Measurements from ENCODE around the gene COX4I2.
"Not testable (repeated sequence)": the region's sequence is repeated elsewhere in the genome, so short reads cannot be mapped to it uniquely, and the experiment has no call there.

COX4I2 gene

DNA sequence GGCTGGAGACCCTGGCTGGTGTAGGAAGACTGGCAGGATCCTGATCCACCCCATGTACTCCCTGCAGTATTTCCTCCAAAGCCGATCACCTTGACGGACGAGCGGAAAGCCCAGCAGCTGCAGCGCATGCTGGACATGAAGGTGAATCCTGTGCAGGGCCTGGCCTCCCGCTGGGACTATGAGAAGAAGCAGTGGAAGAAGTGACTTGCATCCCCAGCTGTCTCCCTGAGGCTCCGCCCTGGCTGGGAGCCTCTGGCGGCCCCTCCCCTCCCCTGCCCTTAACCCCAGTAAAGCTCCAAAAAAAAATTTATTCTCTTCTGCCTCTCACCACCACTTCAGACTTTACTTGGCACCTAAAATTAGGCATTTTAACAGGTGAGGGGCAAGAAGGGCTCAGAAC, 7.0 kb downstream of the COX4I2 start:
- FAIRE-seq (no peak), DNase-seq (ENCODE audit: insufficient read length, low spot score) (no peak)
- TF ChIP-seq TAF1 (IDR thresholded peaks at IDR 0.05; ENCODE audit: low read depth, low read length) (no peak), POLR2AphosphoS5 (IDR thresholded peaks at IDR 0.05; ENCODE audit: low read depth, low read length) (no peak)

DNA sequence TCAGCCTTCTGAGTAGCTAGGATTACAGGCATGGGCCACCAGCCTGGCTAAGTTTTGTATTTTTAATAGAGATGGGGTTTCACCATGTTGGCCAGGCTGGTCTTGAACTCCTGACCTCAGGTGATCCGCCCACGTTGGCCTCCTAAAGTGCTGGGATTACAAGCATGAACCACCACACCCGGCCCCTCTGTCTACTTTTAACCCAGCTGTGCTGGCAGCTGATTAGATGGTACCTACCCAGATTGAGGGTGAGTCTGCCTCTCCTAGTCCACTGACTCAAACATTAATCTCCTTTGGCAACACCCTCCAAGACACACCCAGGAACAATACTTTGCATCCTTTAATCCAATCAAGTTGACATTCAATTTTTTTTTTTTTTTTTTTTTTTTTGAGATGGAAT, 10.4 kb downstream of the COX4I2 start:
- DNase-seq (ENCODE audit: insufficient read length, low spot score); FAIRE-seq: not testable (repeated sequence)

- no peak for FAIRE-seq
- DNase-seq (ENCODE audit: insufficient read length, low spot score) = no peak
- TF ChIP-seq POU2F2 (IDR thresholded peaks at IDR 0.05; ENCODE audit: low read depth, low read length) (no peak), POLR2A (IDR thresholded peaks at IDR 0.05; ENCODE audit: low read depth, low read length) (no peak), SPI1 (IDR thresholded peaks at IDR 0.05; ENCODE audit: low read depth, low read length) (no peak), TAF1 (IDR thresholded peaks at IDR 0.05; ENCODE audit: low read depth, low read length) (no peak), POLR2AphosphoS5 (IDR thresholded peaks at IDR 0.05; ENCODE audit: low read depth, low read length) (no peak), PAX5 (IDR thresholded peaks at IDR 0.05; ENCODE audit: insufficient read depth, low read length, severe bottlenecking) (no peak)
These were observed 15.2 kb downstream of the COX4I2 start for GRCh38 chr20:31652917-31653396.

DNA sequence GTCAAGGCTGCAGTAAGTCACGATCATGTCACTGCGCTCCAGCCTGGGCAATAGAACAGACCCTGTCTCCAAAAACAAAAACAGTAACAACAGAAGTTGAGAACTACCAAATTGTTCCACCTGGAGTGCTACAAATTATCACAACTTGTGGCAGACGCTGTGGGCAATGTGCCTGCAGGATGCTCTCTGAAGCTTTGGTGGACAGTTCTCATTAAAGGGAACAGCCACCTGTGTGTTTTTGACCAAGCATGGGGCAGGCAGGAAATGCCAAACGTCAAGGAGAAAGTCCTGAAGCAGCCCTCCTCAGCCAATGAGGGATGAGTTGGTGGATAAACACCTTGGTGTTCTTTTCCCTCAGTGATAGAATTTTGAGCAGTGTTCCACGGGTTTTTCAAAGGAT, 15.8 kb downstream of the COX4I2 start:
- DNase-seq (ENCODE audit: insufficient read length, low spot score) (no peak), FAIRE-seq (no peak)
- TF ChIP-seq SPI1 (IDR thresholded peaks at IDR 0.05; ENCODE audit: low read depth, low read length) = no peak
- no peak for TF ChIP-seq POLR2AphosphoS5 (IDR thresholded peaks at IDR 0.05; ENCODE audit: low read depth, low read length)
- TF ChIP-seq POLR2A (IDR thresholded peaks at IDR 0.05; ENCODE audit: low read depth, low read length) = no peak
- no peak for TF ChIP-seq PAX5 (IDR thresholded peaks at IDR 0.05; ENCODE audit: insufficient read depth, low read length, severe bottlenecking)
- TF ChIP-seq TAF1 (IDR thresholded peaks at IDR 0.05; ENCODE audit: low read depth, low read length) = no peak
- TF ChIP-seq POU2F2 (IDR thresholded peaks at IDR 0.05; ENCODE audit: low read depth, low read length) = no peak

GRCh38 chr20:31654534-31654933, 16.8 kb downstream of the COX4I2 start:
- FAIRE-seq (no peak), DNase-seq (ENCODE audit: insufficient read length, low spot score) (no peak)
- TF ChIP-seq PAX5 (IDR thresholded peaks at IDR 0.05; ENCODE audit: insufficient read depth, low read length, severe bottlenecking) = no peak
- no peak for TF ChIP-seq POLR2AphosphoS5 (IDR thresholded peaks at IDR 0.05; ENCODE audit: low read depth, low read length)
- no peak for TF ChIP-seq TAF1 (IDR thresholded peaks at IDR 0.05; ENCODE audit: low read depth, low read length)

- no peak for TF ChIP-seq POU2F2 (IDR thresholded peaks at IDR 0.05; ENCODE audit: low read depth, low read length)
- no peak for TF ChIP-seq PAX5 (IDR thresholded peaks at IDR 0.05; ENCODE audit: insufficient read depth, low read length, severe bottlenecking)
- no peak for TF ChIP-seq POLR2A (IDR thresholded peaks at IDR 0.05; ENCODE audit: low read depth, low read length)
- TF ChIP-seq TAF1 (IDR thresholded peaks at IDR 0.05; ENCODE audit: low read depth, low read length) = no peak
- no peak for TF ChIP-seq POLR2AphosphoS5 (IDR thresholded peaks at IDR 0.05; ENCODE audit: low read depth, low read length)
- no peak for TF ChIP-seq SPI1 (IDR thresholded peaks at IDR 0.05; ENCODE audit: low read depth, low read length)
- peak; percentile 58 for FAIRE-seq
- DNase-seq (ENCODE audit: insufficient read length, low spot score) = peak; percentile 83
These were observed 24.1 kb downstream of the COX4I2 start for GRCh38 chr20:31661625-31662371.

GRCh38 chr20:31662372-31662854, 24.7 kb downstream of the COX4I2 start:
- DNase-seq (ENCODE audit: insufficient read length, low spot score) (no peak), FAIRE-seq (no peak)
- no peak for TF ChIP-seq POLR2AphosphoS5 (IDR thresholded peaks at IDR 0.05; ENCODE audit: low read depth, low read length)
- TF ChIP-seq TAF1 (IDR thresholded peaks at IDR 0.05; ENCODE audit: low read depth, low read length) = no peak
- no peak for TF ChIP-seq POU2F2 (IDR thresholded peaks at IDR 0.05; ENCODE audit: low read depth, low read length)
- TF ChIP-seq PAX5 (IDR thresholded peaks at IDR 0.05; ENCODE audit: insufficient read depth, low read length, severe bottlenecking) = no peak
- no peak for TF ChIP-seq SPI1 (IDR thresholded peaks at IDR 0.05; ENCODE audit: low read depth, low read length)
- TF ChIP-seq POLR2A (IDR thresholded peaks at IDR 0.05; ENCODE audit: low read depth, low read length) = no peak

DNA sequence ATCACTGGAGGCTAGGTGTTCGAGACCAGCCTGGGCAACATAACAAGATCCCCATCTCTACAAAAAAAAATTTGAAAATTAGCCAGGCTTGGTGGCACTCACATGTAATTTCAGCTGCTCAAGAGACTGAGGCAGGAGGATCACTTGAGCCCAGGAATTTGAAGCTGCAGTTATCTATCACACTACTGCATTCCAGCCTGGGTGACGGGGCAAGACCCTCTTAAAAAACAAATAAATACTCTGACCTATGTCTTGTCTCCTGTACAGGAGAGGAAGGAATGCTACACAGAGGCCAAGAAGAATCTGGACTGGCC, 25.8 kb downstream of the COX4I2 start:
- no peak for TF ChIP-seq POLR2A (IDR thresholded peaks at IDR 0.05; ENCODE audit: low read depth, low read length)
- TF ChIP-seq POU2F2 (IDR thresholded peaks at IDR 0.05; ENCODE audit: low read depth, low read length) = no peak
- TF ChIP-seq SPI1 (IDR thresholded peaks at IDR 0.05; ENCODE audit: low read depth, low read length) = no peak
- no peak for TF ChIP-seq TAF1 (IDR thresholded peaks at IDR 0.05; ENCODE audit: low read depth, low read length)
- DNase-seq (ENCODE audit: insufficient read length, low spot score) = no peak
- no peak for FAIRE-seq

DNA sequence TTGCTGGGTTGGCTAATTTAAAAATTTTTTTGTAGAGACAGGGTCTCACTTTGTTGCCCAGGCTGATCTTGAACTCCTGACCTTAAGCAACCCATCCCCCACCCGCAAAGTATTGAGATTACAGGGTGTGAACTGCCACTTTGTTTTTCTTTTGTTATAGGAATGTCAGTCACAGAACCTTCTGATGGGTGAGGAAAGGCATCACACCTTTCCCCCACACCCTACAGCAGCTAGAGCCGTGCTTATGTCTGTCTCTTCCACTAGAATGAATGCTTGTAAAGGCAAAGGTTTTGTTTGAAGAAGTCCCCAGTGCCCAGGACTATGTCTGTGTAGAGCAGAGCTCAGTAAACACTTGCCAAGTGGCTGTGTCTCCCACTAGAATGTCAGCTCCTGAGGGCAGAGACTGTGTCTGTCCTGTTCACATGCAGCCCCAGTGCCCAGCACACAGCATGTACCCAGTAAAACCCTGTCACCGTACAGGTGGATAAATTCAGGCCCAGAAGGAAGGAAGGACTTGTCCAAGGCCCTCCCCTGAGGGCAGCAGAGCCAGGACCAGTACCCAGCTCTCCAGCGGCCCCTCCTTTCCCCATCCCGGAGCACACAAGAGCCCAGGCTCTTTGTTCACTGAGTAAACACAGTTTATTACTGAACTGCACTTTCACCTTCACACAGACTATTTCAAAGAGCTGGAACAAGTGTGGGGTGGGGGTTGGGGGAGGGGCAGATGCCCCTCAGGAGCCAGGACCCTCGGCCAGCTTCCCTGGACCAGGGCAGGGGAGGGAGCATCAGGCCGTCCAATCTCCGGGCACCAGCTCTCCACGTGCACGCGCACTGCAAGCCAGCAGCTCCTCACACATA, 26.4 kb downstream of the COX4I2 start:
- DNase-seq (ENCODE audit: insufficient read length, low spot score) = no peak
- TF ChIP-seq POLR2A (IDR thresholded peaks at IDR 0.05; ENCODE audit: low read depth, low read length) (no peak), POU2F2 (IDR thresholded peaks at IDR 0.05; ENCODE audit: low read depth, low read length) (no peak), POLR2AphosphoS5 (IDR thresholded peaks at IDR 0.05; ENCODE audit: low read depth, low read length) (no peak), SPI1 (IDR thresholded peaks at IDR 0.05; ENCODE audit: low read depth, low read length) (no peak), PAX5 (IDR thresholded peaks at IDR 0.05; ENCODE audit: insufficient read depth, low read length, severe bottlenecking) (no peak), TAF1 (IDR thresholded peaks at IDR 0.05; ENCODE audit: low read depth, low read length) (no peak)
- no peak for FAIRE-seq
